Measurements from ENCODE around the gene TSHZ2. TPM values are rescaled to one million over a fixed set of nuclear protein-coding genes. Genes with fewer than 3 reads are reported as not detected.

TSHZ2 gene
- total RNA-seq, 2 experiments from 2014 or later: 34.1 to 37.8 TPM

DNA sequence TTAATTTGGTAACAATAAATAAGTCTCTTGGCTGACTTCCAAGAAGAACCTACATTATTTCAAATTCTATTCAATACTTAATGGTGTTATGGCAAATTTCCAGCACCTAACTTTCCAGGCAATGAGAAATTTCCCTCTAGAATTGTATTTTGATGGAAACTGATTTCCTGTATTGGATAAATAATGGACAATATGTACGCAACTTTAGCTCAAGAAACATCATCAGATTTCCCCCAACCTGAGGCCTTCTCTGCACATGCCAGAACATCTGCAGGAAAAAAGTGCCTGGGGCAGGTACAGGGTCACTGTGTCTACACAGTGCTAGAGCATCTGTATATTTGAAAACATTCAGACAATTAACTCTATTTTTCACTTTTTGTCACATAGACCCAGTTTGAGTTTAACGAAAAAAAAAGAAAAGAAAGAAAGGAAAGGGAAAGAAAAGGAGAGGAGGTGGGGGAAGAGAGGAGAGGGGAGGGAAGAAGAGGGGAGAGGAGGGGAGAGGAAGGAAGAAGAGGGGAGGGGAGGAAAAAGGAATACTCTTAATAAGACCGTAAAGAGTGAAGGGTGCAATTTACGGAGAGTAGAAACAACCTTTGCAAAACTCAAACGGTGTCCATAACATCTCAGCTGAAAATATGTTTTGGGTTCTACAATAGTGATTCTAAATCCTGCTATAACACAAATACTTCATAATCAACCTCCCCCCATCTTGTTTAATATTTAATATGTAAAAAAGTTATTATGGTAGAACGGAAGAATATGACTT lies 130.0 kb downstream of the TSHZ2 start:
- Mint-ChIP-seq H3K4me3 (no peak overlapping the region), H3K9me3 (peaks cover 5% of the 10 kb centered on the region), H3K36me3 (ENCODE audit: low read depth) (peaks cover 26% of the 10 kb centered on the region), H3K27ac (no peak overlapping the region), H3K27me3 (ENCODE audit: low read depth) (no peaks in the 10 kb centered on the region), H3K4me1 (ENCODE audit: low read depth) (peaks cover 18% of the 10 kb centered on the region)
- intact Hi-C loops (cut with micrococcal nuclease): no loop called here
- no peak for DNase-seq
- CTCF ChIA-PET: interaction anchor here (0.6 kb wide), 1 partner anchor 45 kb away, joined by 3 read pairs; no protein-coding TSS in a partner anchor

DNA sequence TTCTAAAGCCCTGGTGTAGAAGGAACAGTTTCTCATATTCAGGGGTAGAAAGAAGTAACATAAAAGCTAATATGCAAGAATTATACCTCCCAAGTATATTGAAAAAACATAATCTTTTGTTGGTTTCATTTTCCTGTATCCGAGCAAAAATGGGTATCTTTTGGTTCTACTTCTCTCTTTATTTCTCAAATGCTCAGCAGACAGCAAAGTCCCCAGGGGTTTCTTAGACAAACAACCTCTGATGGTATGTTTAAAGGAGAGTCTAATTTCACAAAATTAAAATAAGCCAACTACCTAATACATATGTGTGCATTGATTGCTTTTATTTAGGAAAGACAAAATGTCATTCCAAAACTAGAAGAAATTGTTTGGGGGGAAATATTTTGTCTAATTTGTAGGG lies 131.0 kb downstream of the TSHZ2 start:
- no peak for DNase-seq
- Mint-ChIP-seq H3K27ac (no peak overlapping the region), H3K4me3 (no peak overlapping the region), H3K27me3 (ENCODE audit: low read depth) (no peaks in the 10 kb centered on the region), H3K36me3 (ENCODE audit: low read depth) (peaks cover 30% of the 10 kb centered on the region), H3K9me3 (peaks cover 5% of the 10 kb centered on the region), H3K4me1 (ENCODE audit: low read depth) (peaks cover 18% of the 10 kb centered on the region)
- CTCF ChIA-PET: no interaction called here
- intact Hi-C loops (cut with micrococcal nuclease): no loop called here

DNA sequence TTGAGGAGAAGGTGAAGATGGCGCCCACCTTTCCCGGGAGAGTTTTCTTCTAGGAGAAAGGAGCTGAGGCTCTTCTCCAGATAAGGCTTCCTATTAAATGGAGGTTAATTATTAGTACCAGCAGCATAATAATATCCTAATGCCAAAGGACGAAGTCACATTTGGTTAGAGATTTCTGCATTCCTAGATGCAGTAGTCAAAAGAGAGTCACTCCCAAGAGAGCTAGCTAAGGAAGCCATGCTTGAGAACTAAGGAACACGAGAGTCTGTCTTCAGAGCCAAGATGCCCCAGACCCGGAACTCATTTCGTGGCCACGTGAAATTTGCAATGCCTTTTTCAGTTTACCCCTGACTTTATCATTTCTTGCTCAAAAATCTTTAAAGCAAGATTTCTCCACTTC lies 132.7 kb downstream of the TSHZ2 start:
- intact Hi-C loops (cut with micrococcal nuclease): no loop called here
- DNase-seq: no peak
- no peaks in the 10 kb centered on the region for H3K27me3 Mint-ChIP-seq (ENCODE audit: low read depth)
- H3K4me1 Mint-ChIP-seq (ENCODE audit: low read depth): peaks cover 18% of the 10 kb centered on the region
- CTCF ChIA-PET: no interaction called here
- peaks cover 21% of the 10 kb centered on the region for H3K36me3 Mint-ChIP-seq (ENCODE audit: low read depth)
- H3K9me3 Mint-ChIP-seq: no peaks in the 10 kb centered on the region
- no peak overlapping the region for H3K27ac Mint-ChIP-seq
- no peak overlapping the region for H3K4me3 Mint-ChIP-seq

DNA sequence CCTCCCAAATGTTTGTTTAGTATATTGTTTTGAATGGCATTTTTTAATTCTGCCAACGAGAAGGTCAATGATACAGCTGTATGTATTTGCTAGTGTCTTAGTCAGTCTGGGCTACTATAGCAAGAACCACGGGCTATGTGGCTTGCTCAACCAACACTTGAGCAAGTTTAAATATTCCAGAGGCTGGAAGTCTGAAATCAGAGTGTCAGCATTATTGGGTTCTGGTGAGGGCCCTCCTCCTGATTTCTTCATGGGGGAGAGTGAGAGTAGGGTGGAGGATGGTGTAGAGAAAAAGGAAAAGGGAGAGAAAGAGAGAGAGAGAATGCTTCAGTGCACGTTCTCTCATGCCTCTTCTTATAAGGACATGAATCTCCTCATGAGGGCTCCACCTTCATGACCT lies 144.6 kb downstream of the TSHZ2 start:
- Mint-ChIP-seq H3K9me3 (peaks cover 3% of the 10 kb centered on the region), H3K36me3 (ENCODE audit: low read depth) (peaks cover 16% of the 10 kb centered on the region), H3K27me3 (ENCODE audit: low read depth) (no peaks in the 10 kb centered on the region), H3K4me1 (ENCODE audit: low read depth) (peaks cover 24% of the 10 kb centered on the region), H3K27ac (no peak overlapping the region), H3K4me3 (no peak overlapping the region)
- CTCF ChIA-PET: interaction anchor here (1.1 kb wide), 1 partner anchor 805 kb away, joined by 3 read pairs; no protein-coding TSS in a partner anchor
- intact Hi-C loops (cut with micrococcal nuclease): no loop called here
- no peak for DNase-seq

DNA sequence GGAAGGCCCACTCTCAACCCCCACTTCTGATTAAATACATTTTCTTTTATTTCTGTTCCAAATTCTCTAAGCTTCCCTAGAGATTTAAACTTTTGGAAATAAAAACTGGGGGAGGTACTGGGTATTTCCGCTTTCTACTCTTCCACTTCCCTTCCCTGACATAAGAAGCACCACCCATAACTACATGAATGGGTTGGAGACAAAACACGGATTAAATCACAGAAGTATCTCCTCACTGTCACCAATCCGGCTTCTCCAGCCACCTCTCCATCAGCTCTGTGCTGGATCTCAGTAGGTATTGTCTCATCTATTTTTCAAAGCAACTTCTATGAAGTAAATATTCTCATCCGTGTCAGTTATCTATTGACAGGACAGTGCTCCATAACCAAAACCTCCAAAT lies 150.7 kb downstream of the TSHZ2 start:
- no peaks in the 10 kb centered on the region for H3K27me3 Mint-ChIP-seq (ENCODE audit: low read depth)
- peaks cover 11% of the 10 kb centered on the region for H3K36me3 Mint-ChIP-seq (ENCODE audit: low read depth)
- intact Hi-C loops (cut with micrococcal nuclease): no loop called here
- CTCF ChIA-PET: no interaction called here
- H3K4me3 Mint-ChIP-seq: no peak overlapping the region
- no peak for DNase-seq
- H3K9me3 Mint-ChIP-seq: no peaks in the 10 kb centered on the region
- H3K4me1 Mint-ChIP-seq (ENCODE audit: low read depth): peaks cover 36% of the 10 kb centered on the region
- no peak overlapping the region for H3K27ac Mint-ChIP-seq

DNA sequence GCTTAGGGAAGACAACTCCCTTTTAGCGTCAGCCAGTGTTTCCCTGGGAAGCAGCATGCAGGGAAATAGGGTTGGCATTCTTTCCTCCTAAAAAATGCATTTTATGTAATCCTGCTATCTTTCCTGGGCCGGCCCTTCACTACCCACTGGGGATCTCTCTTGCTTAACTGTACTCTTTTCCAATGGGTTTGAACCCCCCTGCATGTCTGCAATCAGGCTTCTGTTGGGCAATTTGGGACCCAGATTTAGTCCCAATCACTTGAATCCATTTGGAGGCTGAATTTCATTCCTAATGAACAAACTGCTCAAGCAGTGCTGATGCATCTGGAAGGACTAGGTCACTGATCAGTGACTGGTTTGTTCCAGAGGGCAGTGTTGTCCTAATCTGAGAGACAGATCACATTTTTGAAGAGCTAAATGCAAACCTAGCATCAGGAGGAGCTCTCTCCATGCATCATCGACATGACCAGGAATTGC lies 152.0 kb downstream of the TSHZ2 start:
- CTCF ChIA-PET: interaction anchor here (0.8 kb wide), 1 partner anchor 196 kb away, joined by 3 read pairs; no protein-coding TSS in a partner anchor
- Mint-ChIP-seq H3K4me3 (no peak overlapping the region), H3K27ac (no peak overlapping the region), H3K9me3 (no peaks in the 10 kb centered on the region), H3K4me1 (ENCODE audit: low read depth) (peaks cover 37% of the 10 kb centered on the region), H3K36me3 (ENCODE audit: low read depth) (peaks cover 13% of the 10 kb centered on the region), H3K27me3 (ENCODE audit: low read depth) (no peaks in the 10 kb centered on the region)
- intact Hi-C loops (cut with micrococcal nuclease): no loop called here
- DNase-seq: no peak

DNA sequence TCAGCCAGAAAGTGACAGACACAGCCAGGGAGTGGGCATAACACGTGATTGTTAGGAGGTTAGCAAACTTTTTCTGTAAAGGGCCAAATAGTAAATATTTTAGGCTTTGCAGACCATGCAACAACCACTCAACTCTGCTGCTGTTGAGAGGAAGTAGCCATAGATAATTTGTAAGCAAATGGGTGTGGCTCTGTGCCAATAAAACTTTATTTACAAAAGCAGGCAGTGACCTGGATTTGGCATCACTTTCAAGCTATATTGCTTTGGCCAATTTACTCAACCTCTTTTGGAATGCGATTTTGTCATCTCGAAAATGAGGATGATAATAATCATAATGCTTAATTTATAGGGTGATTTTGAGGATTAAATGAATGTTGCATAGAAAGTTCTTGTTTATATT lies 152.6 kb downstream of the TSHZ2 start:
- no peak for DNase-seq
- Mint-ChIP-seq H3K36me3 (ENCODE audit: low read depth) (peaks cover 13% of the 10 kb centered on the region), H3K27ac (no peak overlapping the region), H3K9me3 (no peaks in the 10 kb centered on the region), H3K4me3 (no peak overlapping the region), H3K27me3 (ENCODE audit: low read depth) (no peaks in the 10 kb centered on the region), H3K4me1 (ENCODE audit: low read depth) (peaks cover 41% of the 10 kb centered on the region)
- intact Hi-C loops (cut with micrococcal nuclease): no loop called here
- CTCF ChIA-PET: no interaction called here

DNA sequence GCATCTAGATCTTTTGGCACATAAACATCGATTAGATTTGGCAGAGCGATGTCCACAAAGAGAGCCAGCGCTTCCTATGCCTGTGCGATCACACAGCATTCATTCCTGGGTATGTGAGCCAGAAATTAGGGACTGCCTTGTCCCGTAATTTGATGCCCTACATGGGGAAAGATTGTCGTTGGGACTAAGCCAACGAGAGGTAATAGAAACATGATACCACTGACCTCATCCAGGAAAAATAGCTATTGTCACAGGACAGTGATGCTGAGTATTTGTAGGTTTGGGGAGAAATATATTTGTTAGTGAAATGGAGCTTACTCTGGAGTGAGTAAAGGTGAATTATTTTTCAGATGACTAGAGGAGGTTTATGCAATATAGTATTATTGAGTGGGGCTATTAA lies 154.0 kb downstream of the TSHZ2 start:
- Mint-ChIP-seq H3K9me3 (no peaks in the 10 kb centered on the region), H3K27ac (no peak overlapping the region), H3K4me1 (ENCODE audit: low read depth) (peaks cover 42% of the 10 kb centered on the region), H3K27me3 (ENCODE audit: low read depth) (no peaks in the 10 kb centered on the region), H3K36me3 (ENCODE audit: low read depth) (peaks cover 11% of the 10 kb centered on the region), H3K4me3 (no peak overlapping the region)
- intact Hi-C loops (cut with micrococcal nuclease): no loop called here
- CTCF ChIA-PET: interaction anchor here (0.6 kb wide), 1 partner anchor 155 kb away, joined by 4 read pairs; no protein-coding TSS in a partner anchor
- no peak for DNase-seq

DNA sequence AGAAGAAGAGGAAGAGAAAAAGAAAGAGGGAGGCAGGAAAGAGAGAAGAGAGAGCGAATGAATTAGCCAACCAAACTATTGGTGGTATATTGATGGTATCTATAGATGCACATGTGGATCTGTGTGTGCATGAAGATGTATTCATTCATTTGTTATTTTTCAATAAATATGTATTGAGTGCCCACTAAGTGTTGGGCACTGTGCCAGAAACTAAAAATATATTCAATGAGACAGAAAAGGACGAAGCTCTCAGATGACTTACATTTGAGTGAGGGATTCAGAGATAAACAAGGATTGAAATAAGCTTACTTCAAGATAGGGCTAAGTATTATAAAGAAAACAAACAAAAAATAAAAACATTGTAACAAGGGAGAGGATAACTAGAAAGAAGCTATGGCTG lies 154.9 kb downstream of the TSHZ2 start:
- DNase-seq: no peak
- no peak overlapping the region for H3K4me3 Mint-ChIP-seq
- H3K36me3 Mint-ChIP-seq (ENCODE audit: low read depth): peaks cover 8% of the 10 kb centered on the region
- no peaks in the 10 kb centered on the region for H3K27me3 Mint-ChIP-seq (ENCODE audit: low read depth)
- no peak overlapping the region for H3K27ac Mint-ChIP-seq
- no peaks in the 10 kb centered on the region for H3K9me3 Mint-ChIP-seq
- CTCF ChIA-PET: no interaction called here
- peaks cover 45% of the 10 kb centered on the region for H3K4me1 Mint-ChIP-seq (ENCODE audit: low read depth)
- intact Hi-C loops (cut with micrococcal nuclease): no loop called here

DNA sequence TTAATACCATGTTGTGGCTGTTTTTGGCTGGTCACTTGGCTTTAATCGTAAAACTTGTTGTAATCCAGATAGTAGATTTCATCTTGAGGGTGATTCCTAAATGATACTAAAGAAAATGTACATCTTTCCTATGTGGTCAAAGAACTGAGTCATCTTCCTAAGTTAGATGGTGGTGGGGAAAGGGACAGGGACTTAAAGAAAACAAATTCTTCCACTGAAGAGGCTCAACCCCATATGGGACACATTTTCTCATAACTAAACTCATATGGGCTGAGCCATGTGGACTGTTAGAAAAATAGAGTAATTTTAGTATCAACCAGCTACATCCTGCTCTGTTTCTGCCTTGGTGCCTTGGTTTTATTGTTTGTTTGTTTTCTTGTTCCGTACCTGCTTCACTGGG lies 155.8 kb downstream of the TSHZ2 start:
- CTCF ChIA-PET: no interaction called here
- intact Hi-C loops (cut with micrococcal nuclease): no loop called here
- no peaks in the 10 kb centered on the region for H3K9me3 Mint-ChIP-seq

DNA sequence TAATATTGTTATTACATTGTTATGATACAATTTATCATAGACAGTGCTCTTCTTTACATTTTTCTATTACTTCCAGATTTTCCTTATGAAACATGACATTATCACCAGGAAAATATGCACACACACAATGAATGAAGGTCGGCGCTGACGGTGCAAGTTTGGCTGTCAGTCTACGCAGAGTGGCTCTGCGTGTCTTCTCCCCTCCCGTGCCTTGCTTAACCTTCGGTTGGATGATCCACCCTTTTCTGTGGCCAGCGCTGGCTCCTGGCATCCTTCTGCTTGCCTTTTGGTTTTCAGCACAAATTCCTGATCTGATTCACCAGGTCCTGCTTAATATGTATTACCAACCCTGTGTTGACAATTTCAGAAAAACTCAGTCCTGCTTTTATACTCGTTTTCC lies 157.4 kb downstream of the TSHZ2 start:
- Mint-ChIP-seq H3K4me1 (ENCODE audit: low read depth) (peaks cover 51% of the 10 kb centered on the region), H3K27me3 (ENCODE audit: low read depth) (no peaks in the 10 kb centered on the region), H3K27ac (no peak overlapping the region), H3K36me3 (ENCODE audit: low read depth) (peaks cover 5% of the 10 kb centered on the region), H3K4me3 (no peak overlapping the region), H3K9me3 (no peaks in the 10 kb centered on the region)
- CTCF ChIA-PET: no interaction called here
- DNase-seq: no peak
- intact Hi-C loops (cut with micrococcal nuclease): no loop called here

More for the DNA sequence above, 155.8 kb downstream of the TSHZ2 start:
- H3K4me3 Mint-ChIP-seq: no peak overlapping the region
- no peaks in the 10 kb centered on the region for H3K27me3 Mint-ChIP-seq (ENCODE audit: low read depth)
- no peak for DNase-seq
- peaks cover 7% of the 10 kb centered on the region for H3K36me3 Mint-ChIP-seq (ENCODE audit: low read depth)
- peaks cover 53% of the 10 kb centered on the region for H3K4me1 Mint-ChIP-seq (ENCODE audit: low read depth)
- H3K27ac Mint-ChIP-seq: no peak overlapping the region

DNA sequence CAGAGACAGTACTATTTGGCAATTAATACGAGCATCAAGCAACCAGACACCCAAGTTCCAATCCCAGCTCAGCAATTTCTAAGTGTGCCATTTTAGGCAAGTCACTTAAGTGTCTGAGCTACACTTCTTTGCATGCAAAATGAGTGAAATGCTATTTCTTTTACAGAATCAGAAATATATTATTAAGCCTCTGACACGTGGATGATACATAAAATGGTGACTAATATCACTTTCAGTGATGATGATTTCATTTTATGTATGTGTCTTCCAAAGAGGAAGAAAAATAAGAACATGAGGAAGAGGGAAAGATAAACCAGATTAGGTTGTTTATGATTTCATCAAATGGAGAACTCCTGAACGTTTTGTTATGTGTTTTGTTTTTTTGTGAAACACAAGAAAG lies 158.6 kb downstream of the TSHZ2 start:
- no peak overlapping the region for H3K4me3 Mint-ChIP-seq
- H3K4me1 Mint-ChIP-seq (ENCODE audit: low read depth): peaks cover 51% of the 10 kb centered on the region
- CTCF ChIA-PET: no interaction called here
- no peaks in the 10 kb centered on the region for H3K9me3 Mint-ChIP-seq
- intact Hi-C loops (cut with micrococcal nuclease): no loop called here
- peaks cover 8% of the 10 kb centered on the region for H3K36me3 Mint-ChIP-seq (ENCODE audit: low read depth)
- H3K27ac Mint-ChIP-seq: no peak overlapping the region
- no peaks in the 10 kb centered on the region for H3K27me3 Mint-ChIP-seq (ENCODE audit: low read depth)
- DNase-seq: no peak

DNA sequence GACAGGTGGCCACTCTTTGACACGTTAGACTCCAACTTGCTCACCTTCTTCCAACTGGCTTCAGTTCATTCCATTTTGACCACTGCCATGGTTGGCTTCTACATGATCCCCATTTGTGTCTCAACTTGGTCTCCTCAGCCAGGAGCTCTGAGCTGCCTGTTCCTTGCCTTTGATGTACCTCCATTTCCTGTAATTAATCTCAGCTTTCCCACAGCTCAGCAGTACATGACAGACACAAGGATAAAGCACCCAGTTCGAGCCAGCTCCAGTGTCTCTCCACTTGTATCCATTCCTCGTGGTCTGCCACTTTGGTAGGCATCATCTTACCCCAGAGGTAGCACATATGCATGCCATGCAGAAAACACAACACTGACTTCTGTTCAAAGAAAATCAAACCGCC lies 161.0 kb downstream of the TSHZ2 start:
- no peak for DNase-seq
- Mint-ChIP-seq H3K4me3 (no peak overlapping the region), H3K9me3 (no peaks in the 10 kb centered on the region), H3K4me1 (ENCODE audit: low read depth) (peaks cover 51% of the 10 kb centered on the region), H3K27me3 (ENCODE audit: low read depth) (no peaks in the 10 kb centered on the region), H3K36me3 (ENCODE audit: low read depth) (peaks cover 14% of the 10 kb centered on the region), H3K27ac (peak overlapping the region; percentile 19)
- CTCF ChIA-PET: interaction anchor here (1.0 kb wide), 1 partner anchor 83 kb away, joined by 3 read pairs; no protein-coding TSS in a partner anchor
- intact Hi-C loops (cut with micrococcal nuclease): no loop called here

Measured in activated naive CD4-positive, alpha-beta T cell treated with anti-CD3 and anti-CD28 coated beads for 36 hours (primary cell).